Astrocyte (in vitro differentiated cells and primary cell): Measurements from ENCODE around the gene PRDM4.

ENCODE experiments used
- EZH2 ChIP-seq: IDR thresholded peaks from 2 replicates; pipeline ENCODE4 v1.6.1; 2012; ENCODE audit warnings: mild to moderate bottlenecking, low read length, inconsistent platforms; ENCODE audit not compliant: insufficient read depth
- TF ChIP-seq, protein P1 (sequence below): IDR thresholded peaks from 2 replicates; pipeline ENCODE4 v1.5.1; 2011; ENCODE audit warnings: low read depth, mild to moderate bottlenecking, inconsistent platforms, low read length, moderate library complexity; ENCODE audit not compliant: insufficient read depth

DNA sequence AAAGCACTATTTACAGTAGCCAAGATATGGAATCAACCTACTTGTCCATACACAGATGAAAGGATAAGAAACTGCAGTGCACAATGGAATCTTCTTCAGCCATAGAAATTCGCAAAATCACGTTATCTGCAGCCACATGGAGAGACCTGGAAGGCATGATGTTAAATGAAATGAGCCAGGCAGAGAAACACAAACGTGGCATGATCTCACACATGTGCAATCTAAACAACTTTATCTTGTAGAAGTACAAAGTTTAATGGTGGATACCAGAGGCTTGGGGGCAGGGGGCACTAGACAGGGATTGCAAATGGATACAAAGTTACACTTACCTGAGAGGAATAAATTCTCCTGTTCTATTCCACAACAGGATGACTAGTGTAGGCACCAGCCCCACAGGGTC lies 37.6 kb upstream of the PRDM4 start:
- TF ChIP-seq, protein P1, sequence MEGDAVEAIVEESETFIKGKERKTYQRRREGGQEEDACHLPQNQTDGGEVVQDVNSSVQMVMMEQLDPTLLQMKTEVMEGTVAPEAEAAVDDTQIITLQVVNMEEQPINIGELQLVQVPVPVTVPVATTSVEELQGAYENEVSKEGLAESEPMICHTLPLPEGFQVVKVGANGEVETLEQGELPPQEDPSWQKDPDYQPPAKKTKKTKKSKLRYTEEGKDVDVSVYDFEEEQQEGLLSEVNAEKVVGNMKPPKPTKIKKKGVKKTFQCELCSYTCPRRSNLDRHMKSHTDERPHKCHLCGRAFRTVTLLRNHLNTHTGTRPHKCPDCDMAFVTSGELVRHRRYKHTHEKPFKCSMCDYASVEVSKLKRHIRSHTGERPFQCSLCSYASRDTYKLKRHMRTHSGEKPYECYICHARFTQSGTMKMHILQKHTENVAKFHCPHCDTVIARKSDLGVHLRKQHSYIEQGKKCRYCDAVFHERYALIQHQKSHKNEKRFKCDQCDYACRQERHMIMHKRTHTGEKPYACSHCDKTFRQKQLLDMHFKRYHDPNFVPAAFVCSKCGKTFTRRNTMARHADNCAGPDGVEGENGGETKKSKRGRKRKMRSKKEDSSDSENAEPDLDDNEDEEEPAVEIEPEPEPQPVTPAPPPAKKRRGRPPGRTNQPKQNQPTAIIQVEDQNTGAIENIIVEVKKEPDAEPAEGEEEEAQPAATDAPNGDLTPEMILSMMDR, result no peak
- TF ChIP-seq EZH2, result no peak
